NCI-H82 treated with DMSO at 0.1 percent for 48 hours (cell line): ENCODE measurements around the gene EFEMP2.

ENCODE experiments used
- DNase-seq: peaks from one replicate; lab custom pipeline; 2025; ENCODE audit not compliant: unreplicated experiment; lab: John Stamatoyannopoulos, UW

EFEMP2 gene

DNA sequence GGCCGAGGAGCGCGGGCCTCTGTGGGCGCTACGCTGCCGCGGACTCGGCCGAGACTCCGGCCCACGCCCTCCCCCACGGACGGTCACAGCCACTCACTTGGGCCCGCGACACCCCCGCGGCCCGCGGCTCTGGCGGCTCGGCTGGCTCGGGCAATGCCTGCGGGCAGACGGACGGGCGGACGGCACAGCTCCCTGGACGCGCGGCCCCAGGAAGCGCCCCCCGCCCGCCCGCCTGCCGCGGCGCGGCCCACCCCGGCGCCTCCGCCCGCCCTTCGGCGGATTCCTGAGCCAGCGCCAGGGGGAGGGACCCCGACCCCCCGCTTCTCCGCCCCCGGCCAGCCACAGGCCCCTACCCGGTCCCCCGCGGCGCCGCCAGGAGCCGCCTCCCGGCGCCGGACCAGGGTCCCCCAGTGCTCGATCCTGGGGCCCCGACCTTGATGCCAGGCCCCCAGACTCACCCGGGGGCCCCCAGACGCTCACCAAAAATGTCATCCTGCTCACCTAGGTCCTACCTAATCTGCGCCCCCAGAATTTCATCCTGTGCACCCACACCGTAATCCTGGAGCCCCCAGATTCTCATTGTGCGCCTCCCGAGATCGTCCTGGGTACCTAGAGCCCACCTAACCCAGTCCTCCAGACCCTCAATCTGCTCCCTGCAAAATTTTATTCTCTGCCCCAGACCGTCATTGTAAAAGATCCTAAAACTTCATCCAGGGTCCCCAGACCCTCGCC is at the start of gene EFEMP2:
TSS of gene EFEMP2 (minus strand) at position 215 of the 732 bp plus-strand sequence. CDS start 446 bp downstream, outside the sequence.
- DNase-seq = no peak

DNA sequence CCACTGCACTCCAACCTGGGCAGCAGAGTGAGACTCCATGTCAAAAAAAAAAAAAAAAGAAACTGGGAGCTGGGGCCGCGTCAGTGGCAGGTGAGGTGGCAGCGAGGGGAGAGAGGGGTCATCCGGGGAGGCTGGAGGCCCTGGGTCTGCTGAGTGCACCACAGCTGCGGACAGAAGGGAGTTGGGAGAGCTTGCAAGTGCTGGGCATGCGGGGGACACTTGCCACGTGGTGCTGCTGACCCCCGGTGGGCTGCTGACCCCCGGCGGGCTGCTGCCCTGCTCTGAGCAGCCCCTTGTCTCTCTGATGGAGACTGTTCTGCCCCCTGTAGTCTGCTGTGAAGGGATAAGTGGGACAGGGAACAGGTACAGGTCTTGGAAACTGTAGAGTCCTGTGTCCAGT is 49.3 kb upstream of the EFEMP2 start:
- DNase-seq = no peak

DNA sequence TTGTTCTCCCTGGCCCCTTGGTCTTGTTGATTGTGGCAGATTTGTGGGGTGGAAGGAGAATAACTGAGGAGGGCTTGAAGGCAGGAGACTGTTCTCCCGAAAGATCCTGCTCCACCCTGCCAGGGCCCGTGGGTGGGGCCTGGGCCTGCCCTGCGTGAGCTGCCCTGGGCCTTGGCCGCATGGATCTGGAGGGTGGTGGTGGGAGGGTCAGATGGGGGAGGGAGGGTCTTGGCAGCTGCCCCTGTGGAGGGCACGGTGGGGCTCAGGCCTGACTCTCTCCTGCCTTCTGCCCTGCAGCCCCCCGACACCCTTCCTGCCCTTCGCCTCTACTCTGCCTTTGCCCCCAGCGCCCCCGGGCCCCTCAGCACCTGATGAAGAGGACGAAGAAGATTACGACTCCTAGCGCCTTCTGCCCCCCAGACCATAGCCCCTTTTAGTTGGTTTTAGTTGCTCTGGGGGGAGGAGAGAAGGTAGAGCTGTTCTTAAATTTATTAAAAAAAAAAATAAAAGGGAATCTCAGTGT is 48.5 kb upstream of the EFEMP2 start:
- no peak for DNase-seq

DNA sequence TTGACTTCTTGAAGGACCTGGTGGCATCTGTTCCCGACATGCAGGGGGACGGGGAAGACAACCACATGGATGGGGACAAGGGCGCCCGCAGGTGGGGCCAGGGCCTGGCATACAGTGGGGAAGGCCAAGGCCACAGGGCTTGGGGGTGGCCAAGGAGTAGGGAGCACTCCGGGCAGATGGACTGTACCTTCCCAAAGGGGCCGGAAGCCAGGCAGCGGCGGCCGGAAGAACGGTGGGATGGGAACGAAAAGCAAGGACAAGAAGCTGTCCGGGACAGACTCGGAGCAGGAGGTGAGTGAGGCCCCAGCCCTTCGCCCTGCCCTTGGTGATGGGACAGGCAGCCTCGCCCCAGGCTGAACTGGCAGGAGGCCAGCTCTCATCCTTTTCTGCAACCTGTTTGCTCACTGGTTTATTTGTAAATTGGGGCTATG is 47.8 kb upstream of the EFEMP2 start:
- no peak for DNase-seq

DNA sequence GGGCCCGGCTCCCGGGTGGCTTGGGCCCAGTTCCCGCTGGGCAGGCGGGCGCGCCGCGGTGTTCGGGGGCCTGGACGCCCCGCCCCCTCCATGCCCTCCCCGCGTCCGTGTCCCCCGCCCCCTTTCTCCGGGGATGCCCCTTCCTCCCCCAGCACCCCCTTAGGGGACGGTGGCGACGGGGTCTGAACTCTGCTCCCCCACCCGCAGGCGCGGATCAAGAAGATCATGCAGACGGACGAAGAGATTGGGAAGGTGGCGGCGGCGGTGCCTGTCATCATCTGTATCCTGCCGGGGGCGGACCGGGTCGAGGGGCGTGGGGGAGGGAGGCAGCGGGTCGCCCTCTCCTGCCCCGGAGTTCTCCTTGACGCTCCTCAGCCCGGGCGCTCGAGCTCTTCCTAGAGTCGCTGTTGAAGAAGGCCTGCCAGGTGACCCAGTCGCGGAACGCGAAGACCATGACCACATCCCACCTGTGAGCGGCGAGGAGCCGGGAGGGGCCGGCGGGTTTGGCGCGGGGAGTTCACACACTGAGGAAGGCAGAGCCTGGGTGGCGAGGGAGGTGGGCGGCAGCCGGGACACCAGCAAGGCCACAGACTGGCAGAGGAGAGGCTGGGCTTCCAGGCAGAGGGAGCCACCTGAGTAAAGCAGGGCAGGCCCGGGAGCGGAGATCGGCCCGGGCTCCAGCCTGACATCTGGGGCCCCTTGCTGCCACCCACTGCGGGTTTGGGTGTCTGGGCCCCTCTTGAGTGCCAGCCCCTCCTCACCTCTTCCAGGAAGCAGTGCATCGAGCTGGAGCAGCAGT is 47.2 kb upstream of the EFEMP2 start:
- no peak for DNase-seq

DNA sequence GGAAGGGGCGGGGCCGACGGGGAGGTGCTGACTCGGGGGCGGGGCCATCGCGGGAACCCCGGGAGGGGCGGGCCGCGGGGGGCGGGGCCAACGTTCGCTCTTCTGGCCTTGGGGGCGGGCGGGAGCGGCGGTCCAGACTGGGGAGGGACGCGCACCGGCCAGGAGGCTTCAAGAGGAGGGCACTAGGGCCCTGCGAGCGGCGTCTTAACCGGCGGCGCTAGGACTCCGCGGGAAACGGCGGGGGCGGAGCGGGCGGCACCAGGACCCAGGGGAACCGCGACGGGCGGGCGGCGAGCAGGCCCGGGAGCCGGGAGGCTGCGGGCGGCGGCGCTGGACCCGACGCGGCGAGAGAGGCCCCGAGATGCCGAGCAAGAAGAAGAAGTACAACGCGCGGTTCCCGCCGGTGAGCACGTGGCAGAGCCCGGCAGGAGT is 46.6 kb upstream of the EFEMP2 start, which contains the start of gene DRAP1:
TSS of gene DRAP1 (plus strand) at position 286 of the 432 bp plus-strand sequence. CDS start at position 362, 76 bp downstream.
- peak; percentile 92 for DNase-seq

DNA sequence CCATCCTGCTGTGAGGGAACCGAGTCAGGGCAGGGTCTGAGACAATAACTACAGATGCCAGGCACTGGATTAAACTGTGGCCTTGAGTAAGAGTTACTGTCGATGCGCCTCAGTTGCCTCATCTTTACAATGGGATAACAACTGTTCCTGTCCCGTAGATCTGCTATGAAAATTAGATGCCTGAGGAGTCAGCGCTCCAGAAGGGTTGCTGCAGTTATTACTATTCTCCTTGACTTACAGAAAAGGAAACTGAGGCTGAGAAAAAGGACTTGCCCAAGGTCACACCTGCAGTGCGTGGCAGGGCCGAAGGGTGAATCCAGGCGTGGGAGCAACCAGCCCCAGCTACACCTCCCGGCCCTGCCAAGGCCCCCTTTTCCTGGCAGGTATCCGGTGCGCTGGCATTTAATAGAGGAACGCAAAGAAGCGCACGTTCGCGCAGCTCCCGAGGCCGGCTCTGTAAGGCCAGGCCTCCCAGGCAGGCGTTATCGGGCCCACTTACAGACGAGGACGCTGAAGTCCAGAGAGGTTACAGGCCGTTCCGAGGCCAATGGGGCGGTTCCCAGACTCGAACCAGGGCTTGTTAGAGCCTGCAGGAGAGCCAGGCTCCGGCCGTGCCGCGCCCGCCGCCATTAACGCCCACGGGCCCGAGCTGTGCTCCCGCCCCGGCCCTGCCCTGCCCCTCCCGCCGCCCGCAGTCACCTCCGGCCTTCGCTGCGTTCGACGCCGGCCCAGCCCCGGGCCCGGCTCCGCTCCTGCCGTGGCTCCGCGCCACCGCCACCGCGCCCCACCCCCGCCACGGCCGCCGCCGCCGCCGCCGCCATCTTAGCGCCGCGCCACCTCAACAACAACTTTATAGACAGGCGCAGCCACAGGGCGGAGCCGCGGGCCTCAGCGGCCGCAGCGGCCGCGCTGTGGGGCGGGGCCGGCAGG is 45.9 kb upstream of the EFEMP2 start, which contains the start of gene C11orf68:
TSS of gene C11orf68 (minus strand) at position 852 of the 930 bp plus-strand sequence. CDS start at position 821, 31 bp downstream.
- no peak for DNase-seq

DNA sequence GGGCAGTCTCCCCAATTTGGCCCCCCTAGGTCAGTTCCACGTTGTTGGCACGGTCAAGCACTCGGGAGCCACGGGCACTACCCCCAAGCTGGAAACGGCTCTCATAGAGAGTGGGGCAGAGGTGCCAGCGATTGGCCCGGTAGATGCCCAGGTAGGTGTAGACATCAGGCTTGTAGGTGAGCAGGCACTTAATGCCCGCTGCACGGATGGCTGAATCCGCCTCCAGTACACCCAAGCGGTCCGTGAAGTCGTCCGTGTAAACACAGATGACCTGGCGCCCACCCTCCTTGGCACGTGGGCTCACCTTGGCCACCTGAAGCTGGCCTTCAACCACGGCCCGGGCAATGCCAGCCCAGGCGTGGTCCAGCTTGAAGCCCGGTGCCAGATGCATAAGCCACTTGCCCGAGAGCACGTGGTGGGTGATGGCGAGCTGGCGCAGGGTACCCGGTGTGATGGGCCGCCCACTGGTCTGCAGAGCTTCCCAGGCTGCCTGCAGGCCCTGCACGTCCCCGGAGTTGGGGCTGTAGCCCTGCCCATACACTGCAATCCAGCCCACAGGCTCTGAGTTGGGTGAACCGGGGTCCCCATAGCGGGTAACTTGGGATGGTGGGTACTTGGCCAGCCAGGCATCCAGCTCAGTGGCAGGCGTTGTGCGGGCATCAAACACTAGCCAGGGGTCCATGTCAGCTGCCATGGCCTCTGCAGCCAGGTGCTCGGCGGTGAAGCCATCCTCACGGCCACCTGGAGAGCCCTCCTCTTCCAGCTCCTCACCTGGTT is 45.0 kb upstream of the EFEMP2 start:
- no peak for DNase-seq

DNA sequence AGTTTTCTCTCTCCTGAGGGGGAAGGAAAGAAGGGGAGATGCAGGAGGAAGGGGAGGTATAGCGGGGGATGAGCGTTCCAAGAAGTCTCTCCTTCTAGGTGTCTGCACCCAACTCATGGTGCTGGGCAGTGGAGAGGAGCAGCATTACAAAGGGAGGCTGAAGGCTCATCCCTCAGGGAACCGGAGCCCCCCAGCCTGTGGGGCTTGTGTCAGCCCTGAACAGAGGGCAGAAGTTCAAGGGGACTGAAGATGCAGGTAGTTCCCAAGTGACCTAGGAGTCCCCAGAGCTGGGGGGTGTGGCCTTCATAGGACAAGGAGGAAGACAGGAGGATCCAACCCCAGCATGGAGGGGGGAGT is 44.5 kb upstream of the EFEMP2 start:
- DNase-seq = no peak

DNA sequence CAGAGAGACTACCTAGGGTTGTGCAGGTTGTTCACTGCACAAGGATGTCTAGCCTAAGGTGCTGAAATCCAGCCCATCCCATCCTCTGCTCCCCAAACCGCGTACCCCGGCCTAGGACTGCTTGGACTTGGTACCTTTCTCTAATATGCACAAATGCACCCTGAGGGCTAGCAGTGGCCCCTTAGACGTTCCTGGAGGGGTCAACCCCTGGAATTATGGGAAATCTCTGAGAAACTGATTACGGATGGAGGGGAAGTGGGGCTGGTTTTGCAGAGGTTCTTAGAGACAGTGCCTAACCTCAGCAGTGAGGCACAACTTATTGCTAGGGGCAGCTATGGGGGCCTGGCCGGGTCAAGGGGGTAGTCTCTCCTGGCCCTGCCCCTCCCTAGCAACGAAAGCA is 43.8 kb upstream of the EFEMP2 start:
- DNase-seq = no peak

DNA sequence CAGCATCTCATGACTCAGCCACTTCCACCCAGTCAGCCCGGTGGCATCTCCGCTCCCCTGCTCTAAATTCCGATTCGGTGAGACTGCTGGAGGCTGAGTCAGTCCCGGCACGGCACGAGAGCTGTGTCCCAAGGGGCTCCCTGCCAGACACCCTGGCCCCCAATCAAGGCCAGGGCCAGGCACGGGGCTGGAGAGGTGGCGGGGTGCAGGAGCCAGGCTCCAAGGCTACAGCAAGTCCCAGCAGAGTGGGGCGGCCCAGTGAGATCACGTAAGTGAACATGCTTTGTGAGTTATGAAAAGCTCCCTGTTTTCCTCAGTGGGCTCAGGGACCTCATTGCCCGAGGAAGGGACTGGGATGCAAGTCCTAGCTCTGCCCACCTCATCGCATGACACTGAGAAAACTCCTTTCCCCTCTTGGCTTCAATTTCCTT is 43.2 kb upstream of the EFEMP2 start:
- no peak for DNase-seq

DNA sequence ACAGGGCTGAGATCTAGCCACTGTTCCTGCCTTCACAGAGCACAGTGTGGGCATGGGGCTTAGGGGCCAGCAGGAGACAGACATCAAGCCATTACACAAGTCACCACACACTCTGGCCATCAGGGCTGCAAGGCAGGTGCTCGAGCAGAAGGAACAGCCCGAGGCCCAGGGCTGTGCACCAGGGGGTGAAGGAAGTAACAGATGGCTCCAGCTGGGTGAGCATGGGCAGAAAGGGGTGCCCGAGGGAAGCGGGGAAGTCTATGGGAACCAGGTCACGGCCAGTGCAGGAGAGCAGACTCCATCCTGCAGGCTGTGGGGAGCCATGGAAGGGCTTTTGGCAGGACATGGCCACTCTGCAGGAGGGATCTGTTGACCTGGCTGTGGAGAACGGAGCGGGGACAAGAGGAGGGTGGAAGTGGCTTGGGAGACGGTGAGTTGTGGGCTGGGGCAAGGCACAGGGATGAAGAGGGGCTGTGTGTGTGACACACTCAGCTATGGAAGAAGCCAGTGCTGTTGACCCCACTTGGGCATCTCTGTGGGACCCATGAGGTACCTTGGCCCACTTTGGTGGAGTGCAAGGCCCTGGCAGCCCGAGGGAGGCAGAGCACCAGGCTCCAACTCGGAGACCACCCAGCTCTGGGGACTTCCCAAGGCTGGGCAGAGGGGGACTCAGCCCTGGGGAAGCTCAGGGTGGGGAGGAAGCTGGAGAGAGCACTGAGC is 42.7 kb upstream of the EFEMP2 start:
- DNase-seq = no peak

DNA sequence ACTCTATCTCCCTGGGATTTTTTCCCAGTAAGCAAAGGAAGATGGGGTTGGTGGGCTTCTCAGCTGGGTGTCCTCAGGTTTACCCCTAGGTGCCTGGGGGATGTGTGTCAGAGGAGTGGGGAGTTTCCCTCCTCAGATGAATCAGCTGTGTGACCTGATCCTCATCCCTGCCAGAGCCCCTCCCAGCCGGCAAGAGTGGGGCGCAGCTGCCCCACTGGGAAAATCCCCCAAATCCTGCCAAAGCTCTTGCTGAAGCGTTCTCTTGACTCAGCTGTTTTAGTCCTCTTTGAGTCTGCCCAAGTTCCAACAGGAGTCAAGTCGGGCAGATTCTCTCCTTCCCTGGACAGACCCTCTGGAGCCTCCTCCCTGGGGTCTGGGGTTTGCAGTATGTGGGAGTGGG is 40.2 kb upstream of the EFEMP2 start:
- DNase-seq = no peak

DNA sequence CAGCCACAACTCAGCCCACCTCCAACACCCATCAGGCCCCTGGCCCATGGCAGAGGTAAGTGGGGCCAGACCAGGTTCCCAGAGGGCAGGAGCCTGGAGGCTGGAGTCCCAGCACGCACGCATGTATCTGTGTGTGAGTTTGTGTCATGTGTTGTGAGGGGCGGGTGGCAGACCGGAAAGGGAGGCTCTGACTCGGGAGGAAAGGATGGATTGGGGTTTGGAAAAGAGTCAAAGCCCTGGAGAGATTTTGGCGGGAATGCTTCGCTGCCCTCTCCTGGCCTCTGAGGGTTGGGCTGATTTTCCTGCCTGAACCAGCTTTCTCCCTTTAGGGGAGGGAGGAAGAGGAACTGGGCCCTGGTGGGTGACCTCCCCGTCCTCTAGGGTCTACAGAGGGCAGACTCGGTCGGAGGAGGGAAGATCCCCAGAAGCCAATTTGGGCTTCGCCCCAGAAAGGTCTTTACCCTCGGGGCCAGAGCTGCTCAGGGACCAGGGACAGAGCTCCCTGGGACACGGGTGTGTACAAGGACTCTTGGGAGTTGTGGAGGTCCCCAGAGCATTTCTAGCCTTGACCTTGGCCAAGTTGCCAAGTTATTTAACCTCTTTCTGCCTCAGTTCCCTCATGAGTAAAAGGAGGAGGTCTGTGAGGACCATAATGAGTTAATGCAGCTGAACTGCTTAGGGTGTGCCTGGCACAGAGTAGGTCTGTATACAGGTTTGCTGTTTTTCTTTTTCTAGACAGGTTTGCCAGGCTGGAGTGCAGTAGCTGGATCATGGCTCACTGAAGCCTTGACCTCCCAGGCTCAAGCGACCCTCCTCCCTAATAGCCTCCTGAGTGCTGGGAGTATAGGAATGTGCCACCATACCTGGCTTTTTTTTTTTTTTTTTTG is 39.3 kb upstream of the EFEMP2 start:
- no peak for DNase-seq

DNA sequence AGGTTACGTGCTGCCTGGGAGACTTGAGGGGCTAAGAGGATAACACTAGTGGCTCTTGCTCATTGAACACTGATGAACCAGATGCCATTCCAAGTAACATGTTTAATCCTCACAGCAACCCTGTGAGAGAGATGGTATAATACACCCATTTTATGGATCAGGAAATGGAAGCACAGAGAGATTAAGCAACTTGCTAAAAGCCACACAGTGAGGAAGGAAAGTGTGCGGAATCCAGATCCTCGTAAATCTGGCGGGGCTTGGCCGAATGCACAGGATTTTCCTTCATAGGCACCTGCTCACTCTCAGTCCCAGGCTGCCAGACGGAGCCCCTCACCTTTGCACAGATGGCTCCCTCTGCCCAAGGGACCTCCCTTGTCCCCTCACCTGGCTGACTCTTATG is 35.3 kb upstream of the EFEMP2 start:
- DNase-seq = no peak

DNA sequence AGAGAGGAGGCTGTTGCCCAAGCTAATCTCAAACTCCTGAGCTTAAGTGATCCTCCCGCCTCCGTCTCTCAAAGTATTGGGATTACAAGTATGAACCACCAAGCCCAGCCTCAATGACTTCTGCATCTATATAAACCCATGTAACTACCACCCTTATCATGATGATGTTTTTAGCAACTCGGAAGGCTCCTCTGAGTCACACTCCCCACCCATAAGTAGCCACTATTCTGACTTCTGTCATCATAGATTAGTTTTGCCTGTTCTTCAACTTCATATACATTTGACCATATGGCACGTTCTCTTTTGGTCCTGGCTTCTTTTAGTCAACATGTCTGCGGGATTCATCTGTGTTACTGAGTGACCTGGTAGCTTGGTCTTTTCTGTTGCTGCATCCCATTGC is 34.0 kb upstream of the EFEMP2 start:
- no peak for DNase-seq

DNA sequence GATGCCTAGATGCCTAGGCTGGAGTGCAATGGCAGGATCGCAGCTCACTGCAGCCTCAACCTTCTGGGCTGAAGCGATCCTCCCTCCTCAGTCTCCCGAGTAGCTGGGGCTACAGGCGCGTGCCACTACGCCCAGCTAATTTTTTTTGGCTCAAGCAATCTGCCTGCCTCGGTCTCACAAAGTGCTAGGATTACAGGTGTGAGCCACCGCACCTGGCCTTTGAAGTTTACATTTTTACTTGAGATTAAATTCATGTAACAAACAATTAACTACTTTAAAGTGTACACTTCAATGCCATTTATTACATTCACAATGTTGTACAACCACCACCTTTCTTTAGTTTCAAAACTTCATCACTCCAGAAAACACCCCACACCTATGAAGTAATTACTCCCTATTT is 31.1 kb upstream of the EFEMP2 start:
- DNase-seq = no peak

DNA sequence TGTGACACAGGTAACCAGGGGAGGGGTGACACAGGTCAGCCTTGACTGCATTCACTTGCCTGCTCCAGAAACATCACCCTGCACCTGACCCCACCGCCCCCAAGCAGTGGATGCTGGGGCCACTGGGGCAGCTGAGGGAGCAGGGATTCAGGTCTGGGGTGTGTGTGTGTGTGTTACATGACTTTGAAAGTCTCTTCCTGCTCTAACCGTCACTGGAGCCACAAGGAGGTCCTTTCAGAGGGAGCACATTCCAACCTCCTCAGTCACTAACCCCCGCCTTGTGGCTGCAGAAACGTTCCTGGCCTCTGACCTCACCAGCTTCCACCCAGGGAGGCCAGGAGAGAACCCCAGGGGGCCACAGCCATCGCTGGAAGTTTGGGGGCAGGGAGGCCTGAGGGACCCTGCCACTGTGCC is 30.5 kb upstream of the EFEMP2 start:
- DNase-seq = no peak

DNA sequence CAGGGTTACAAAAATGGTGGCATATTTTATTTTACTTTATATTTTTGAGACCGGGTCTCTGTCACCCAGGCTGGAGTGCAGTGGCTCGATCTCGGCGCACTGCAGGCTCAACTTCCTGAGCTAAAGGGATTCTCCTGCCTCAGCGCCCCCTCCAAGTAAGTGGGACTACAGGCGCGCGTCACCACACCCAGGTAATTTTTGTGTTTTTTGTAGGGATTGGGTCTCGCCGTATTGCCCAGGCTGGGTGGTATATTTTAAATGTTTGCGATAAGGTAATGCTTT is 28.2 kb upstream of the EFEMP2 start:
- DNase-seq = no peak
